GM19099 (cell line): ENCODE results near the gene SNRNP48.
A peak's percentile ranks its signal among the peaks of the same experiment; 100 is the strongest.

Source experiments
- POLR2A ChIP-seq: IDR thresholded peaks from 3 replicates; pipeline ENCODE4 v1.6.1; 2011; ENCODE audit warnings: low read depth; ENCODE audit not compliant: insufficient read length; ENCODE audit errors: extremely low read depth

The SNRNP48 gene

GRCh38 chr6:7589949-7590917, at the start of gene SNRNP48:
Gene SNRNP48, plus strand, starts transcription at chr6:7590198. Its CDS starts 60 bp downstream, at chr6:7590258.
- TF ChIP-seq POLR2A: peak; percentile 92

- TF ChIP-seq POLR2A: no peak
Observed at GRCh38 chr6:7540595-7540994, 49.4 kb upstream of the SNRNP48 start.

GRCh38 chr6:7541175-7542064, 48.6 kb upstream of the SNRNP48 start, which contains the start of gene DSP:
Gene DSP, plus strand, starts transcription at chr6:7541671. Its CDS starts 245 bp downstream, at chr6:7541916.
- no peak for TF ChIP-seq POLR2A

- TF ChIP-seq POLR2A: no peak
Observed at GRCh38 chr6:7542065-7542873, 47.7 kb upstream of the SNRNP48 start.

GRCh38 chr6:7542874-7543624, 46.9 kb upstream of the SNRNP48 start:
- no peak for TF ChIP-seq POLR2A

- no peak for TF ChIP-seq POLR2A
Observed at GRCh38 chr6:7543789-7544424, 46.1 kb upstream of the SNRNP48 start.

- TF ChIP-seq POLR2A: no peak
Observed at GRCh38 chr6:7544597-7544996, 45.4 kb upstream of the SNRNP48 start.

GRCh38 chr6:7545316-7546019, 44.5 kb upstream of the SNRNP48 start:
- TF ChIP-seq POLR2A: no peak

GRCh38 chr6:7546020-7546369, 44.0 kb upstream of the SNRNP48 start:
- TF ChIP-seq POLR2A: no peak

GRCh38 chr6:7546383-7546782, 43.6 kb upstream of the SNRNP48 start:
- TF ChIP-seq POLR2A: no peak

- TF ChIP-seq POLR2A: no peak
Observed at GRCh38 chr6:7546896-7547295, 43.1 kb upstream of the SNRNP48 start.

GRCh38 chr6:7547315-7547714, 42.7 kb upstream of the SNRNP48 start:
- no peak for TF ChIP-seq POLR2A

- no peak for TF ChIP-seq POLR2A
Observed at GRCh38 chr6:7550433-7550801, 39.6 kb upstream of the SNRNP48 start.
